T1000 (cell line): ENCODE data around the gene ZBBX.
A peak's percentile ranks its signal among the peaks of the same experiment; 100 is the strongest.

Experiments used
- DNase-seq: peaks from one replicate; lab custom pipeline; 2025; ENCODE audit warnings: mixed read lengths; lab: John Stamatoyannopoulos, UW

Gene ZBBX

DNA sequence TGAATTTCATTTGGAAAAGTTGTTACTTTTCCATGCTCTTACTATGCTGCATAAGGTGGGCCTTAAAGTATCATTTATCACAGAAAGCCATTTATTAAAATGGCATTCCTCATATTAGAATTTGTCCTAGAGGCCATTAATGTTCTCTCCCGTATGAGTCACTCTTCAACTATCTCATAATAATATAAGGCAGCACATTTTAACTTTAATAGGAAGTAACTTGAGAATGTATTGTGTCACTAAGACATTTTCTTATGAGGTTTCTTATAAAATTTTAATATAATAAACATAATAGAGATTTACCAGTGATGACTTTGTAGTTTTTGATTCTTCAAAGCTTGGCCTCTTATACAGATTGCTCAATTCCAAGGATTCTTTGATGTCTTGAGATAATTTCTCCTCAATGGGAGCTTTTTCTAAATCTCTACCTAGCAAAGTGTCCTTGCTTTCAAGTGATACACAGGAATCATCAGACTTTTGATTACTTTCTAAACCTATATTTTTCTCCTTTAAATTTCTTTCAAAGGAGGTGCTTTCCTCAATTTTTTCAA lies 74.7 kb downstream of the ZBBX start:
- no peak for DNase-seq

DNA sequence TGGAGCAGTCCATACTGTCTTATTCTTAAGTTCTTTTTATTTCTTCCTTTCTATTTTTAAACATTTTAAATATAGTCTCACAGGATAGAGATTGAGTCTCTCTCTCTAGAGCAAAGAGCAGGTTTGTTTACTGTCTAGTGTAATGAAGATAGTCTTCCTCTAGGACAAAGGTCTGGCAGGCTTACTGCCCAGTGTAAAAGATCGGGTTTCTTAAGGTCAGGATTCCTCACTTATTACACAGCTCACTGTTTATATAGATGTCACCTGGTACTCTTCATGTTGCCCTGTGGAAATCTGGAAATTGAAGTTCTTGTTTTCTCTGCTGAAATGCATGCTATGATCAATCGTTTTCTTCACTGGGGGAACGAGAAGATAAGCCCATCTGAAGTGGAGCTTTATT lies 76.0 kb downstream of the ZBBX start:
- no peak for DNase-seq

DNA sequence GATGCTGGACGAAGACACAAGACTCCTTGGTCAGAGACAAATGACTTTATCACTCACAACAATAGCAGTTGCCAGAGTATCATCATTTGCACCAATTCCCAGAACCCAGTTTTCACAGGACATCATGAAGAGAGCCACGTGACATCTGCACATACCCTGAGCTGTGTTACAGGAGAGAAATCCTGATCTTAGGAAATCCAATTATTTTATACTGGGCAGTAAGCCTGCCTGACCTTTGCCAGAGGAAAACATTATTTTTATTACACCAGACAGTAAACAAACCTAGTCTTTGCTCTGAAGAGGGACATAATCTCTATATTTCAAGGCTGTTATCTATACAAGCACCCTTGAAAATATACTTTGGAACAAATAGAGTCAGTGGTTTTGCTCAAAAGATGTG lies 77.4 kb downstream of the ZBBX start:
- no peak for DNase-seq

DNA sequence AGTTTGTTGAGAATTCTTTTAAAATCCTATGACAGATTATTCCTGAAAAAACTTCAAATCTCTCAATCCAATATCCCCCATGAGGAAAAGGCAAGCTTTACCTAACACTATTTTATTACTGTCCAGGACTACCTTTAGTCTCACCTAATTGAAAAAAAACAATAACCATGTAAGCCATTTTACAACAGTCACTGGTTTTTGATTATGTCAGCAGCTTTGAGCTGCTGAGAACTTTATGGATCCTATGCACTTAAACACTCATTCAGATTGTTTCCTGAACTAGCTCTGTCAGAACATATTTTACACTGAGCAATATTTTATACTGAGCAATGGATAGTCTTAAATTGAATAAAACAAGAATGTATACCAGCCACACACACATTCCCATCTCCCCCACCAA lies 79.9 kb downstream of the ZBBX start:
- DNase-seq = no peak

DNA sequence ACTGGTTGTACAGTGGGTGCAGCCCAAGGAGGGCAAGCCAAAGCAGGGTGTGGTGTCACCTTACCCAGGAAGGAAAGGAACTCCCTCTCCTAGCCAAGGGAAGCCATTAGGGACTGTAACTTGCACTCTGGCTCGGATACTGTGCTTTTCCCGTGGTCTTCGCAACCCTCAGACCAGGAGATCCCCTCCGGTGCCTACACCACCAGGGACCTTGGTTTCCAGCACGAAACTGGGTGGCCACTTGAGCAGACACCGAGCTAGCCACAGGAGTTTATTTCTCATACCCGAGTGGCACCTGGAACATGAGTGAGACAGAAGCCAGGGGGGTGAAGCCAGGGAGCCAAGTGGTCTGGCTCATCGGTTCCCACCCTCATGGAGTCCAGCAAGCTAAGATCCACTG lies 90.7 kb downstream of the ZBBX start:
- no peak for DNase-seq

DNA sequence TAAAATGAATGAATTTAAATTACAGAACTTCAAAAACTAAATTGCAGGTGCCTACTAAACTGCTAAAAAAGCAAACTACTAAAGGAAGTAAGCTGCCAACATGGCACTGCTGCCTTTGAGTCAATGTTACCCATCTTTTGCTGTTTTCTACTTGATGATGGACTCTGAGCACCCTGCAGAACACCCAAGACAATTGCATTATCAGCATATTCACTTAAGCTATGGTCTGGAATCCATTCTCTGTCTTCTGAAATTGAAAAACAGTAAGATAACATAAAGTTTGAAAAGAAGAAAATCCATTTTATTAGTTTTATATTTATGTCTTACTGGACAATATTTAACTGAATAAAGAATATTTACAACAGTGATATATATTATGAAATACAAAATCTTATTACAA lies 91.4 kb downstream of the ZBBX start:
- no peak for DNase-seq

DNA sequence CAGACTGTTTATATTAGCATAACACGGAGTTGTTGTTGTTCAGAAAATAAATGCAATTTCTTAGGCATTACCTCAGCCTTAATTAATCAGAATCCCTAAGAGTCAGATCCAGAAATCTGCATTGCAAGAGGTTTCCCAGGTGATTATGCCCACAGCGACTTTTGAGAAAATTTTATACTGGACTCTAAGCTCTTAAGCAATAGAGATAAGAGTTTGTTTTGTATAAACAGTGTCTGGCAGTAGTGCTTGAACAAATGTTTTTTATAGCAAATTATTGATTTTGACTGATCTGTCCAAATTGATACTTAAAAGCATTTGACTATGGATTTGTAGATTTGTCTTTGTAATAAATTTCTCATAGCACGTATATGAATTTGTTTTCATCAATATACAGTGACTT lies 92.8 kb downstream of the ZBBX start:
- DNase-seq = no peak

DNA sequence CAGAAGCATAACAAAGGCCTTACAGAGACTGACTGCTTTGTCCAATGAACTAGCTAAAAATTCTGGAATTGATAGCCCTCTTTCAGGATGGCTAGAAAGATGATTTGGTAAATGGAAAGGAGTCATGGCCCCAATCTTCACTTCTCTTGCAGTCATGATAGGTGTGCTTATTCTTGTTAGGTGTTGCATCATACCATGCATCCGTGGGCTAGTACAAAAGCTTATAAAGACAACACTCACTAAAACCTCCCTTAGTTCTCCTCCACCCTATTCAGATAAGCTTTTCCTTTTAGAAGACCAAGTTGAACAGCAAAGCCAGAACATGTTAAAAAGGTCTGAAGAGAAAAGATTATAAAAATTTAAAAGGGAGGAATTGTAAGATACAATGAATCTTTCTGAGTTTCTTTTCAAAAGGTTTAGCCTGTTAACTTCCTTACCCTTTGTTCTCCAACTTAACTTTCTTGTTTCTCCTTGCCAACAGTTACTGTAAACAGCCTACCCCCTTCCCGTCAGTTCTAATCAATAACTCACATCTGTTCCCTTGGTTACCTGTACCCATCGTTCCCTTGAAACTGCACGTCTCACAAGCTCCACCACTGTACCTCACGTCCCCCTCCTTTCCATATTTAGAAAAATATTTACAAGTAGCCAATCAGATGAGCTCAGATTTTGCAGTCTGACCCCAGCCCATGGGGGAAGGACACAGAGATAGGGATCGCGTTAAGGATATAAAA lies 105.8 kb downstream of the ZBBX start:
- DNase-seq = no peak

DNA sequence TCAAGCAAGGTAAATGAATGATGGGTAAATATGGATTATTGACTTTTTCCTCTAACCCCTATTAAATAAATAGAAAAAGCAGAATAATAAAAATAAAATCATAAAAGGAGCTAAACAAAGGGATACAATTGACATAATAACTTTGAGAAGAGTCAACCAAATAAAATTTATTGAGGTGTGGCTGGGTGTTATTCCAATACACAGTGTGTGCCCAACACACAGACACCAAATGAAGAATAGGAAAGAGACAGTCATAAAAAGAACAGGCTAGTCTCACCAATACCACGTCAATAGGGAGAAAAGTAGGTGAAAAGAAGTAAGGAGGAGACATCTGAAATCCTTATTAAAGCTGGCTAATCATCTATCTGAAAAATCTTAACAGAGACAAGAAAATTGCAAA lies 127.1 kb downstream of the ZBBX start:
- DNase-seq = no peak

DNA sequence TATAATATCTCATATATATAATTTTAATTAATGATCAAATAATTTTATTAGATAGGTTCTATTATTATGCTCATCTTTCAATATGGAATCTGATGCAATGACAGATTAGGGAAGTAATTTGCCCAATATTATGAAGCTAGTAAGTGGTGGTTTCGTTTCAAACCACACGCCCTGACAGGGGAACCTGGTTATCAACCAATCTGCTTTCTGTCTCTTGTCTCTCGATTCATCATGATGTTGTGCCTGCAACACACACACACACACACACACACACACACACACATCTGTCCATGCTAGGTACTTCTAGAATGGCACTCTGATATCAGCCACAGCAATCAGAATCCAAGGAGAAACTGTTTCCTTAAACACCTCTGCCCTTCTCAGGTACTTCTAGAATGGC lies 128.4 kb downstream of the ZBBX start:
- no peak for DNase-seq

DNA sequence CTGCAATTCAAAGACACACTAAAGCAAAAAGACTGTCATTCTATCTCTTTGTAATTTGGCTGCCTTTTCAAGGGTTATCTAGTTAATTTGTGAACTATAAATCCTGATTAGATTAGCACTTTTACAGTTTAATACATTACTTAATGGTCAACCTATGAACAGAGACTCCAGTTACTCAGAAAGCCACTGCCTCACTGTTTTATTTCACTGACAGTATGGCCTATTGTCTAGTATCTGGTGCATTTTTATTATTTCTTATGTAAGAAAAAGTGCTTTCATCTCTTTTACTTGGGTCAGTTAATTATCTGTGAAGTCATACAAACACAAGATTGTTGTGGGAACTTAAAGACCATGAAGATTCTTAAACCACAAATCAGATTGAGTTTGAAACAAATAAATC lies 133.8 kb downstream of the ZBBX start:
- DNase-seq = no peak

DNA sequence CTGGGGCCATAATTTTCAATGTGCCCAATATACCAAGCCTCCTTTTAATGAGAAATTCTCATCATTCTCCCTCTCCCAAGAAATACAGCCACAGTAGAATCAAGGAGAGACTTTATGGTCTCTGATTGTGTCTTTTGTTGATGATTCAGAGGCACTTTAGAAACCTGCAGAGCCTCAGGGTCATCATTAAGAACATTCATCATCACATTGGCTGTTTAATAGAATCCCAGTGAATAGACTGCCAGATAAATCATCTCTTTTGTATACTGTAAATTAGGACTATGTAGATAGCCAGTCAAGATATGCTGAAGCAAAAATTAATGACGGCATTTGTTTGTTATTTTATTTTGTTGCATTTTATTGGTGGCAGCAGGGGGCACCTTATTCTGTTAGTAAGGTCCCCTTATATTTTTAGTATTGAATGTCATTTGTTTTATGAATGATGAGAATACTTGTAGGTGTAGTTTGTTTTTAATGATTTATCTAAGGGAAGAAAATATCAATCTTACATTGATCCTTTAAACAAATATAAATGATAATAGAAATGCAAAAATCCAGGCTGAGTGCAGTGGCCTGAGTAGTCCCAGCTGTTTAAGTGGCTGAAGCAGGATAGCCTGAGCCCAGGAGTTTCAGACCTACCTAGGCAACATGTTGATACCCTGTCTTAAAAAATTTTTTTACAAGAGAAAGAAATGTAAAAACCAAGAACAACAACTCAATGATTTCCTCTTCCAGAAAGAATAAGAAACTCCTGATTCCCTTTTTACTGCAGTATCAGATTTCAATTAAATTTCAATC lies 138.8 kb downstream of the ZBBX start:
- DNase-seq = no peak

DNA sequence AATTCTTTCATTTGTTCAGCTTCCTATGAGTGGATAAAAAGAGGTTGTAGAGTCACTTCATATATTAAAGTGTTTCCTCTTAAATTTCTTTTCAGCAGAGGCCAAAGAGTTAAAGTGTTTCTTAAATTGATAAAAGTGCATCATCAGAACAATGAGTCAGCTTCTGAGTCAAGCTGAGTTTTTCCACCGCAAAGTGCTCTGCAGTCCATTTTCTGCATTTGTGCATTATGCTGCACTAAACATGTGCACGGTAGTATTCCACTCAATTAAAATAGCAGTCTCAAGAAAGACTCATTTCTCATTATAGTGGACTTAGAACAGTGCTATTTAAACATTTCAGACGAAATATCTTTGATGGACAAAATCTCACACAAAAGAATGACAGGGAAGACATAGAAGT lies 152.0 kb downstream of the ZBBX start:
- peak; percentile 6 for DNase-seq

DNA sequence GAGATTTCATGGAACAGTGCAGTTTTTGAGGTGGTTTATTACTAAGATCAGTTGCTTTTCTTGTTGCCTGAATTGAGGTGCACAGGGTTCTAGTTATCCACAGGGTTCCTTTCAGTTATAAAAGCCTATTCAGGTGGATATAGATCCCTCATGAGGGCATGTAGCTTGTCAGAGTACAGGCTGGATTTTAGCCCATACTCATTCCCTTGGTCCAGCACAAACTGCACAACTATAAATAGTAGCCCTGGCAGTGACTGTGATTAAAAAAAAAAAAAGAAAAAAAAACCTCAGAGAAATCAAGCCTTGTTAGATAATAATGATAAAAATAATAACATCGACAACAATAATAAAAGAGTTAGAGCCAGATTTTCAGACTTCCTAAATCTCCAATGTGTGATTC lies 154.3 kb downstream of the ZBBX start:
- no peak for DNase-seq

DNA sequence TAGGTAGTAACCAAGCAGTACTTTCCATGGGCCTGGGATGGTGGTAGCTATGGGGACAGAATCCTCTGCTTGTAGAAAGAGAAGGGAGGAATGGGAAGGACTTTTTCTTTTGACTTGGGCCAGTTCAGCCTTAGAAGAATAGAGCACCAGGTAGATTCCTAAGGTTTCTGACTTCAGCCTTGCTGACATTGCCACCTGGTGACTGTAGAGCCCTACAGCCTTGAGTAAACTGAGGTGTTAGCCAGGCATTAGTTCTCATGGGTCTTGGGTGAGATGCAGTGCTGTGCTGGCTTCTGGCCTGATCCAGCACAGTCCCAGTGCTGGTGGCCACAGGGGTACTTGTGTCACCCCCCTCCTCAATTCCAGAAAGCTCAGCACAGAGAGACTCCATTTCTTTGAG lies 171.1 kb downstream of the ZBBX start:
- no peak for DNase-seq

DNA sequence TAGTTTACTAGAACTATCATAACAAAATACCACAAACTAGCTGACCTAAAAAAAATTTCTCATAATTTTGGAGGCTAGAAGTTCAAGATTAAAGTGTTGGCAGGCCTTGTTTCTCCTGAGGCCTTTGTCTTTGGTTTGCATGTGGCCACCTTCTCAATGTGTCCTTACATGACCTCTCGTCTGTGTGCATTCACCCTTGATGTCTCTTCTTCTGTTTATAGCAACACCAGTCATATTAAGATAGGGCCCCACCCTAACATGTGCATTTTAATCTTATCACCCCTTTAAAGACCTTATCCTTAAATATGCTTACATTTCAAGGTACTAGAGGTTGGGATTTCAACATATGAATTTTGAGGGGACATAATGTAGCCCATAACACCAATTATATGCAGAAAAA lies 177.0 kb downstream of the ZBBX start:
- no peak for DNase-seq

DNA sequence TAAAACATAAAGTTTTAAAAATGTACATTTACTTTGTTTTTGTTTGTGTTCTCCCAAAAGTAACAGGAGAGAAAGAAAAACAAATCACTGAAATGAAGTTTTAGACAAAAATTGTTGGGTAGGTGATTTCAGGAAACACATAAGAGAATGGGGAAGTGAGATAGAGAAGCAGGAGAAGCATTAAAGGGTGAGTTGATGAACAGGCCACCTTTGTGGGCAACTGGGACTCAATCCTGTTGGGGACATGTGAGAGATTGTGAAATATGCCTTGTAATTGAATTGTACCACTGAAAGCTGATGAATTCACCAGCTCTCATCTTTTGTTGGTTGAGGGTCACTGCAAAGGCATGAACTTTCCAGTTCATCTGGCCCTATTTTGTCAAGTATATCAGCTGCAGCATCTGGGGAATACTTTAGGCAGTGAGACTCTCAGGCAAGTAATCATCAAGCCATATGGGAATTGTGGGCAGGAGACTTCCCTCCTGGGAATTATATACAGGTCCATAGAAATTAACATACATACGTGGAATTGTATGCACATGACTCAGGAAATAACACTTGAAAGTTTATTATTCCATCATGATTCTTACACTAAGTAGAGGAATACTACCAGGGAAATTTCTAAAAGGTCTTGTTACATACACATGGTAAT lies 181.0 kb downstream of the ZBBX start:
- DNase-seq = peak; percentile 16
